DMS79 (cell line): ENCODE data around the gene HNRNPL.
"Not testable (repeated sequence)": the region's sequence is repeated elsewhere in the genome, so short reads cannot be mapped to it uniquely, and the experiment has no call there.

ENCODE experiments used
- DNase-seq: peaks from one replicate; lab custom pipeline; 2025; lab: John Stamatoyannopoulos, UW

The HNRNPL gene

GRCh38 chr19:38869836-38870607, 20.2 kb upstream of the HNRNPL start:
- no peak for DNase-seq

GRCh38 chr19:38869160-38869835, 19.5 kb upstream of the HNRNPL start:
- DNase-seq = no peak

- no peak for DNase-seq
These were observed 18.8 kb upstream of the HNRNPL start for GRCh38 chr19:38868551-38868950.

GRCh38 chr19:38867171-38867780, 17.5 kb upstream of the HNRNPL start:
- no peak for DNase-seq

- DNase-seq = peak; percentile 97
These were observed 12.7 kb upstream of the HNRNPL start for GRCh38 chr19:38862321-38863059.

GRCh38 chr19:38861368-38861767, 11.6 kb upstream of the HNRNPL start:
- no peak for DNase-seq

GRCh38 chr19:38859631-38860204, 9.9 kb upstream of the HNRNPL start:
- DNase-seq = not testable (repeated sequence)

GRCh38 chr19:38856813-38857212, 7.0 kb upstream of the HNRNPL start:
- DNase-seq = no peak

- not testable (repeated sequence) for DNase-seq
These were observed 6.0 kb upstream of the HNRNPL start for GRCh38 chr19:38855751-38856150.

GRCh38 chr19:38854961-38855360, 5.2 kb upstream of the HNRNPL start:
- DNase-seq = not testable (repeated sequence)

GRCh38 chr19:38853214-38853613, 3.4 kb upstream of the HNRNPL start:
- DNase-seq = no peak

- no peak for DNase-seq
These were observed 2.7 kb upstream of the HNRNPL start for GRCh38 chr19:38852231-38853044.

- DNase-seq = peak; percentile 71
These were observed 1.9 kb upstream of the HNRNPL start for GRCh38 chr19:38851622-38852230.

- no peak for DNase-seq
These were observed 1.3 kb upstream of the HNRNPL start for GRCh38 chr19:38850976-38851621.

GRCh38 chr19:38850436-38850975, 720 bp upstream of the HNRNPL start:
- no peak for DNase-seq

- peak; percentile 82 for DNase-seq
These were observed 483 bp downstream of the HNRNPL start for GRCh38 chr19:38849147-38849859.

GRCh38 chr19:38848299-38849146, 1.3 kb downstream of the HNRNPL start:
- DNase-seq = no peak

GRCh38 chr19:38846097-38846496, 3.7 kb downstream of the HNRNPL start:
- no peak for DNase-seq
